Hematopoietic multipotent progenitor cell (in vitro differentiated cells): ENCODE measurements around the gene LRRC4. TPM values are rescaled to one million over a fixed set of nuclear protein-coding genes. Genes with fewer than 3 reads are reported as not detected.

ENCODE experiments used
- DNase-seq, 3 donors: peaks; one replicate each; pipeline ENCODE4 v3.0.0-alpha.2; 2011 to 2015; ENCODE audit warnings: low read depth in 2 of 3, low spot score in 2 of 3
- total RNA-seq: library from RNA; depleted of rRNA; stranded (reverse); fragments of >200 nt; gene quantifications from one replicate; pipeline ENCODE4 v1.2.3, GENCODE V29; 2012

The LRRC4 gene
- total RNA-seq, 1 donor = 0.54 TPM

GRCh38 chr7:128059143-128059988 is 28.1 kb upstream of the LRRC4 start:
- no peak for DNase-seq

DNA sequence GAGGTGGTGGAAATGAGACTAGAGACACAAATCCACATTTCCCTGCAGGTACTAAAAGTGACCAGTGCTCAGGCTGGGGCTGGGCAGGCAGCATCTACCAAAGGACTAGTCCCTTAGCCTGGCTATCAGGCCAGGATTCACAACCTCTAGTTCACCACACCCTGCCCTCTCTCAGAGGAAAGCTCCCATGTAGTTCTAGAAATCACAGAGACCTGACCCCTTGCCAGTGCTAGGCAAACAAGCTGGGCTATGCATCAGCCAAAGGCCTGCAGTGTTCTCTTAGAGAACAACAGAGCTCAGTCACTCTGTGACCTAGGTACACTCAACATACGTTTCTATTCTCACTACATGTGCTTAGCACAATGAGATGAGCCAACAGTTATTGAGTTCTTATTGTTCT is 26.7 kb upstream of the LRRC4 start:
- no peak for DNase-seq

- DNase-seq = no peak
These were observed 25.7 kb upstream of the LRRC4 start for GRCh38 chr7:128056901-128057300.

- no peak for DNase-seq
These were observed 24.4 kb upstream of the LRRC4 start for GRCh38 chr7:128055637-128056036.

DNA sequence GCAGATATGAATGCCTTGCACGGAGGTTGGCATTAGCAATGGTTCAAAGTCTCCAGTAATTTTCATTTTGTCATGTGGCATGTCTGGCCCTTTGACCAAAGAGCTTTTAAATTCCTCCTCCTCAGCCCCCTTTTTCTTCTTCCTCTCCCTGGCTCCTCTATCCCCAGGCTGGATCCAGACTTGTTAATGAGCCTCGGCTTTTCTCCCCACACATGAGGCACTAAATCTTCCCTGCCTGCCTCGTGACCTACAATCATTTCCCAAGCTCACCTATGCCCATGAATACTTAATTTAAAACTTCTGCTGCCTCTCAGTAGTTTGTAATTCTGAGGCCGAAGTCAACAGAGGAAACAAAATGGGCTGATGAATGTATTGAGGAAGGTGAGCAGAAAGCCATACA is 23.3 kb upstream of the LRRC4 start:
- no peak for DNase-seq

GRCh38 chr7:128053991-128054390 is 22.8 kb upstream of the LRRC4 start:
- DNase-seq = no peak

GRCh38 chr7:128053023-128053422 is 21.8 kb upstream of the LRRC4 start:
- peak in 2 of 3 donors; percentile 17 to 55 for DNase-seq

DNA sequence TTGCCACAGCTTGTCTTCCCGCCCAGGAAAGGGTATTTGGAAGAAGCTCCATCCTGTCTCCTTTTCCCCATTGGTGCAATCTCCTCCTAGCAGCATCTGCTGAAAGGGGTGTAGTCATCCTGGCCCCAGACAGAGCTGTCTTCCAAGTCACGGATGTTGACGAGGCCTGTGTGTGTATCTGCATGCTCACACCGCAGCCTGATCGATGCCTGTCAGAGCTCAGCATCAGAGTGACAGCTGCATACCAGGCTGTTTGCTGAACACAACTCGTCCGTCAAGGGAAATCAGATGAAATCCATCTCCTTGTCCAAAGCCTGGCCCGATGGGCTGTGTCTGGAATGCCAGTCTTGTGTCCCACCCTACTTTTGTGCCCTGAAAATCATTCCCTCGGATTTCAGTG is 21.2 kb upstream of the LRRC4 start:
- no peak for DNase-seq

GRCh38 chr7:128045766-128046165 is 14.5 kb upstream of the LRRC4 start:
- no peak for DNase-seq

GRCh38 chr7:128045158-128045557 is 13.9 kb upstream of the LRRC4 start:
- no peak for DNase-seq

GRCh38 chr7:128044064-128044463 is 12.8 kb upstream of the LRRC4 start:
- no peak for DNase-seq

- DNase-seq = no peak
These were observed 10.8 kb upstream of the LRRC4 start for GRCh38 chr7:128042012-128042411.

- no peak for DNase-seq
These were observed 10.0 kb upstream of the LRRC4 start for GRCh38 chr7:128041203-128041602.

GRCh38 chr7:128040205-128040604 is 9.0 kb upstream of the LRRC4 start:
- DNase-seq = no peak

DNA sequence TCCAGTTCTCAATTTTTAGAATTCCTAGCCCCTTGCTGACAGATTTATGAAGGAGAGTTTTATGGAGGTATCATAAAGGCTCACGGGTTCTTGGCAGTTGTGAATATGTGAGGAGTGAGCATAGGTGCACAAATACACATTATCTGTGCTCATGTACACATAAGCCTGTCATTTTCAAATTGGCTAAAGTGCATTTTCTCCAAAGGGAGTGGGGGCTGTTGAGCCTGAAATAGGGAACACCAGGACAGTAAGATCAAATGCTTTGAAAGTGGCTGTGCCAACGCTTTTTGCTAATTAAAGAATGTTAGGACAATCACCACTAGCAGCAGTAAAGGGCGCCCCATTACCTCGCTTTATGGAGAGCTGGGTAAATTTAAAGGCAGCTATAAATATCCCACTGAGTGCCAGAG is 8.3 kb upstream of the LRRC4 start:
- no peak for DNase-seq

- no peak for DNase-seq
These were observed 6.8 kb upstream of the LRRC4 start for GRCh38 chr7:128037880-128038619.

DNA sequence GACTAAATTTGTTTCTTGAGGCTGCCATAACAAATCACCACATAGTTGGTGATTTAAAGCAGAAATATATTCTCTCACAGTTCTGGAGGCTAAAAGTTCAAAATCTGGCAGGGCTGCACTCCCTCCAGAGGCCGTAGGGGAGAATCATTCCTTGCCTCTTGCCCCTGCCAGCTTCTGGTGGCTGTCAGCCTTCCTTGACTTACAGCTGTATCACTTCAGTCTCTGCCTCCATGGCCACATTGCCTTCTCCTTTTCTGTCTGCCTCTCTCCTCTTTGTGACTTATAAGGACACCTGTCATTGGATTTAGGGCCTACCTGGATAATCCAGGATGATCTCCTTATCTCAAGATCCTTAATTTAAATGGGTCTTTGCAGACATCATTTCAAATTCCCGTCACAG is 5.8 kb upstream of the LRRC4 start:
- DNase-seq = no peak

DNA sequence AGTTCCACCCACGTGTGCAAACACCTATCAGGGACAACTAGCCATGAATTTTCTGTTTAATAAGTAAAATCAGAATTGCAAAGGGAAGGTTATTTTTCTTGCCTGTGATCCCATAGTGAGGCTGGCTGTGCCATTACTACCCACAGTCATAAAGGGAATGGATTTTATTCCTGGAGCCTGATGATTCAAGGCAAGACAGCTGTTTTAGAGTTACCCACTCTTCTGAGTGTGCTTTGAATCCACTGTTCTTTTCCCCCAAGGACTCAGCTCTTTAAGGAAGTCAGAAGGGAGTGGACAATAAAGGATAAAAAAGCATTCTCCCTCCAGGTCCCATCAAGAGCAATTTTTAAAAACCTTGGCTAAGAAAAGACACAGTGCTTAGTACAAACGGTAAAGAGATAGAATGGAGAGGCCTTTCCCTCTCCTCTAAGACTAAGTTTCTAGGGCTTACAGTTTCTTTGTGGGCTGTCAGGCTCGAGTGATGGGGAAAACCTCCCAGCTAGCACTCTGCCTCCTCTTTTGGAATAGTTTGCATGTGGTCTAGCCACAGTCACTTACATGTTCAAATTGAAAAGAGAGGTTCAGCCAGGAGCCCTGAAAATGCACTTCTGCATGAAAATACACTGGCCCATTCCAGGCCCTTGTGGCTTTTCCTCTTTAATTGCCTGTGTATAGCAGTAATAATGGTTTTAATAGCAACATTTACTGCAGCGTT is 5.1 kb upstream of the LRRC4 start:
- no peak for DNase-seq

- peak in 1 of 3 donors; percentile 23 for DNase-seq
These were observed 4.5 kb upstream of the LRRC4 start for GRCh38 chr7:128035712-128036111.

DNA sequence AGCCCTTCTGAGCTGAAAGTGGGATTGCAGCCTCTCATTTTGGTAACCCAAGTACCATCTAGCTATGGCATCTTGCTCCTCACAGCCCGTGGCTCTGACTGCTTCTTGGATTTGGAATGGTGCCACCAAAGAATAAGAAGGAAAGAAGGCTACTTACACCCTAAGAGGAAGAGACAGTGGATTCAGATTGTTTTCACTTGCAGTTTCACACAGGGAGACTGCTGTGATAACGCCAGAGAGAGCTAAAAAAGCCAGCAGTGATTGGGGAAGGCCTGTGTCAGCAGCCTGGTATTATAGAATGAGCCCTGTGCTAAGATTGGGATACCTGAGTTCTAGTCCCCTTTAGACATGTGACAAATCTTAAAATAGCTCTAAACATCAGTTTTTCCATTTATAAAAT is 3.6 kb upstream of the LRRC4 start:
- DNase-seq = no peak

GRCh38 chr7:128033246-128033645 is 2.0 kb upstream of the LRRC4 start:
- DNase-seq = no peak
